Karpas-422 (cell line): ENCODE data around the gene GRID2. TPM values are rescaled to one million over a fixed set of nuclear protein-coding genes. Genes with fewer than 3 reads are reported as not detected.
A peak's percentile ranks its signal among the peaks of the same experiment; 100 is the strongest.

ENCODE experiments used
- DNase-seq: peaks from one replicate; pipeline ENCODE4 v3.0.0-alpha.2; 2015
- H2AFZ ChIP-seq: fragments of 200-600 bp; sonication (generic); 2 replicates; pipeline ENCODE4 v1.6.1; 2014; ENCODE audit warnings: antibody characterized with exemption, low read length, mixed read lengths
- H3K27ac ChIP-seq: fragments of 200-600 bp; sonication (generic); 2 replicates; pipeline ENCODE4 v1.5.1; 2014; ENCODE audit warnings: mild to moderate bottlenecking, low read length, moderate library complexity
- H3K27me3 ChIP-seq: fragments of 200-600 bp; sonication (generic); 2 replicates; pipeline ENCODE4 v1.6.1; 2014; ENCODE audit warnings: low read length, mixed read lengths
- H3K36me3 ChIP-seq: fragments of 200-600 bp; sonication (generic); 2 replicates; pipeline ENCODE4 v1.6.1; 2014; ENCODE audit warnings: low read length, mixed read lengths; ENCODE audit not compliant: insufficient read depth
- H3K4me1 ChIP-seq: fragments of 200-600 bp; sonication (generic); 2 replicates; pipeline ENCODE4 v1.6.1; 2014; ENCODE audit warnings: mild to moderate bottlenecking, low read length, mixed read lengths
- H3K4me2 ChIP-seq: fragments of 200-600 bp; sonication (generic); 2 replicates; pipeline ENCODE4 v1.6.1; 2014; ENCODE audit warnings: low read length, low read depth, mild to moderate bottlenecking; ENCODE audit not compliant: poor library complexity, severe bottlenecking
- H3K4me3 ChIP-seq: fragments of 200-600 bp; sonication (generic); 2 replicates; pipeline ENCODE4 v1.5.1; 2014; ENCODE audit warnings: mild to moderate bottlenecking, antibody characterized with exemption, low read length, mixed read lengths
- H3K79me2 ChIP-seq: fragments of 200-600 bp; sonication (generic); 2 replicates; pipeline ENCODE4 v1.6.1; 2014; ENCODE audit warnings: mild to moderate bottlenecking, low read length, mixed read lengths
- H3K9ac ChIP-seq: fragments of 200-600 bp; sonication (generic); 2 replicates; pipeline ENCODE4 v1.6.0; 2014; ENCODE audit warnings: low read length
- H3K9me2 ChIP-seq: fragments of 200-600 bp; sonication (generic), shearing (Covaris generic); replicated peaks from 2 replicates; pipeline ENCODE4 v1.6.0; 2014; ENCODE audit warnings: mild to moderate bottlenecking, low read length, moderate library complexity; ENCODE audit not compliant: insufficient read depth
- H3K9me3 ChIP-seq: fragments of 300-700, 200-600 bp; sonication (generic); 2 replicates; pipeline ENCODE4 v1.6.1; 2014; ENCODE audit warnings: low read length, mixed read lengths
- H4K20me1 ChIP-seq: fragments of 200-600 bp; sonication (generic); 2 replicates; pipeline ENCODE4 v1.6.1; 2014; ENCODE audit warnings: mild to moderate bottlenecking, antibody characterized with exemption, low read length, low read depth; ENCODE audit not compliant: insufficient read depth
- total RNA-seq: library from RNA; depleted of rRNA; stranded (reverse); fragments of >200 nt; shearing (Covaris generic); gene quantifications from 2 replicates; pipeline ENCODE4 v1.2.3, GENCODE V29; 2014; ENCODE audit warnings: low replicate concordance

Gene GRID2
- total RNA-seq, 1 experiment from 2014 or later = not detected

GRCh38 chr4:92520563-92520962 is 216.8 kb downstream of the GRID2 start:
- no peaks in the 10 kb centered on the region for H3K9me2 ChIP-seq
- H3K27ac ChIP-seq = no peak overlapping the region
- H3K27me3 ChIP-seq = no peaks in the 10 kb centered on the region
- no peaks in the 10 kb centered on the region for H4K20me1 ChIP-seq
- no peaks in the 10 kb centered on the region for H3K4me1 ChIP-seq
- H3K4me2 ChIP-seq = no peak overlapping the region
- no peaks in the 10 kb centered on the region for H3K36me3 ChIP-seq
- no peak overlapping the region for H3K9ac ChIP-seq
- no peak overlapping the region for H2AFZ ChIP-seq
- H3K79me2 ChIP-seq = no peaks in the 10 kb centered on the region
- H3K4me3 ChIP-seq = no peak overlapping the region
- H3K9me3 ChIP-seq = peaks cover 41% of the 10 kb centered on the region
- no peak for DNase-seq

DNA sequence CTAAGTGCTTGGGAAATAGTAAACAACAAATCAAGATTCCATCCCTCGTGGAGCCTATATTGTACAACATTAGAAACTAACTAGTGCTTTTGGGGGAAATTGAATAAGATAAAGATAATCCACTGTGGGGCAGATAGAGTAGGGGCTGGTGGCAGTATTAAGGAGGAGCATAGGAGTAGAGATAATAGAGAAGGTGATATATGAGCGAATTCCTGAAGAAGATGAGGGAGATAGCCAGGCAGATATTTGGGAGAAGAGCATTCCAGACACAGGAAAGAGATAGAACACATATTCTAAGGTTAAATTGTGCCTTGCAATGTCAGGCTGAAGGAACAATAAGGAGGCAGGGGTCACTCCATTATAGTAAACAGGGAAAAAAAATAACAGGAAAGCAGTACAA is 218.2 kb downstream of the GRID2 start:
- no peaks in the 10 kb centered on the region for H3K27me3 ChIP-seq
- H3K9me2 ChIP-seq = no peaks in the 10 kb centered on the region
- DNase-seq = no peak

DNA sequence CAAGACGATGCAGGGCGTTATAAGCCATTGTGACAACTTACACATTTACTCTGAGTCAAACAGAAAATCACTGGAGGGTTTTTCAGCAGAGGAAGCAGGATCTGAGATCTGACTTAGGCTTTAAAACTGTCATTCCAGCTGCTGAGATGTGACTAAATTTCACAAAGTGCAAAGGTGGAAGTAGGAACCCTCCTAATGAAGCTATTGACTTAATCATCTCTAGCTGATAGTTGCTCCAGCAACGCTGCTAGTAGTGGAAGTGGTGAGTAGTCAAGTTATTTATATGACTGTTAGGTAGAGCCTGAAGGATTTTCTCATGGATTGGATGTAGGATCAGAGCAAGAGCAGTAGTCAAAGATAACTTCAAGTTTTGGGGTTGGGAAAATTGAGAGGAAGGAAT is 218.6 kb downstream of the GRID2 start:
- Histone ChIP-seq H3K79me2 (no peaks in the 10 kb centered on the region), H3K4me2 (no peak overlapping the region), H3K9me2 (no peaks in the 10 kb centered on the region), H3K9me3 (peaks cover 41% of the 10 kb centered on the region), H3K4me1 (no peaks in the 10 kb centered on the region), H2AFZ (no peak overlapping the region), H3K9ac (no peak overlapping the region), H3K27ac (no peak overlapping the region), H3K4me3 (no peak overlapping the region), H3K27me3 (no peaks in the 10 kb centered on the region), H4K20me1 (no peaks in the 10 kb centered on the region), H3K36me3 (no peaks in the 10 kb centered on the region)
- DNase-seq = no peak

More for the DNA sequence above, 218.2 kb downstream of the GRID2 start:
- Histone ChIP-seq H3K36me3 (no peaks in the 10 kb centered on the region), H4K20me1 (no peaks in the 10 kb centered on the region), H3K79me2 (no peaks in the 10 kb centered on the region), H3K27ac (no peak overlapping the region), H3K9me3 (peaks cover 36% of the 10 kb centered on the region), H3K9ac (no peak overlapping the region), H3K4me3 (no peak overlapping the region), H3K4me1 (no peaks in the 10 kb centered on the region), H3K4me2 (no peak overlapping the region), H2AFZ (no peak overlapping the region)

- DNase-seq = no peak
- Histone ChIP-seq H3K4me2 (no peak overlapping the region), H3K4me3 (no peak overlapping the region), H3K9ac (no peak overlapping the region), H4K20me1 (no peaks in the 10 kb centered on the region), H2AFZ (no peak overlapping the region), H3K79me2 (no peaks in the 10 kb centered on the region), H3K36me3 (no peaks in the 10 kb centered on the region), H3K4me1 (no peaks in the 10 kb centered on the region), H3K27me3 (no peaks in the 10 kb centered on the region), H3K9me2 (no peaks in the 10 kb centered on the region), H3K9me3 (peaks cover 36% of the 10 kb centered on the region), H3K27ac (no peak overlapping the region)
These were observed 220.4 kb downstream of the GRID2 start for GRCh38 chr4:92524131-92524530.

- Histone ChIP-seq H3K4me3 (no peak overlapping the region), H3K9me2 (no peaks in the 10 kb centered on the region), H3K9me3 (peaks cover 26% of the 10 kb centered on the region), H3K4me2 (no peak overlapping the region), H3K36me3 (no peaks in the 10 kb centered on the region), H3K27ac (no peak overlapping the region), H3K27me3 (no peaks in the 10 kb centered on the region), H2AFZ (no peak overlapping the region), H3K9ac (no peak overlapping the region), H3K4me1 (no peaks in the 10 kb centered on the region), H3K79me2 (no peaks in the 10 kb centered on the region), H4K20me1 (no peaks in the 10 kb centered on the region)
- DNase-seq = no peak
These were observed 224.8 kb downstream of the GRID2 start for GRCh38 chr4:92528541-92528940.

GRCh38 chr4:92529510-92529909 is 225.7 kb downstream of the GRID2 start:
- Histone ChIP-seq H3K4me2 (no peak overlapping the region), H3K27me3 (no peaks in the 10 kb centered on the region), H3K36me3 (no peaks in the 10 kb centered on the region), H3K9ac (no peak overlapping the region), H3K9me3 (peaks cover 22% of the 10 kb centered on the region), H3K4me3 (no peak overlapping the region), H3K9me2 (no peaks in the 10 kb centered on the region), H3K79me2 (no peaks in the 10 kb centered on the region), H3K4me1 (no peaks in the 10 kb centered on the region), H2AFZ (no peak overlapping the region), H3K27ac (no peak overlapping the region), H4K20me1 (no peaks in the 10 kb centered on the region)
- DNase-seq = no peak

DNA sequence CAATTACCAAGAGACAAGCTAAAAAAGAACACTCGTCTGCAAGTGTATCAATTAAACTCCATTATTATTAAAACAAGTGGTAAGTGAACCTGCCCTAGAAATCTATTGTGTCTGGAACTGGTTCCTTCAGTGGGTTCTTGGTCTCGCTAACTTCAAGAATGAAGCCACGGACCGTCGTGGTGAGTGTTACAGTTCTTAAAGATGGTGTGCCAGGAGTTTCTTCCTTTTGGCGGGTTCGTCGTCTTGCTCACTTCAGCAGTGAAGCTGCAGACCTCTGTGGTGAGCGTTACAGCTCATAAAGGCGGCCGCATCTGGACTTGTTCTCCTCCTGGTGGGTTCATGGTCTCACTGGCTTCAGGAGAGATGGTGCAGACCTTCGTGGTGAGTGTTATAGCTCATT is 231.8 kb downstream of the GRID2 start:
- Histone ChIP-seq H2AFZ (peak overlapping the region; percentile 43; the same call in 1 of the 2 replicates), H3K4me3 (no peak overlapping the region), H3K4me2 (no peak overlapping the region), H3K79me2 (no peaks in the 10 kb centered on the region), H3K9me2 (no peaks in the 10 kb centered on the region), H3K9ac (no peak overlapping the region), H3K27me3 (no peaks in the 10 kb centered on the region), H3K9me3 (peaks cover 3% of the 10 kb centered on the region; the same call in 1 of the 2 replicates), H3K27ac (no peak overlapping the region), H3K36me3 (no peaks in the 10 kb centered on the region), H4K20me1 (no peaks in the 10 kb centered on the region), H3K4me1 (no peaks in the 10 kb centered on the region)
- DNase-seq = no peak

DNA sequence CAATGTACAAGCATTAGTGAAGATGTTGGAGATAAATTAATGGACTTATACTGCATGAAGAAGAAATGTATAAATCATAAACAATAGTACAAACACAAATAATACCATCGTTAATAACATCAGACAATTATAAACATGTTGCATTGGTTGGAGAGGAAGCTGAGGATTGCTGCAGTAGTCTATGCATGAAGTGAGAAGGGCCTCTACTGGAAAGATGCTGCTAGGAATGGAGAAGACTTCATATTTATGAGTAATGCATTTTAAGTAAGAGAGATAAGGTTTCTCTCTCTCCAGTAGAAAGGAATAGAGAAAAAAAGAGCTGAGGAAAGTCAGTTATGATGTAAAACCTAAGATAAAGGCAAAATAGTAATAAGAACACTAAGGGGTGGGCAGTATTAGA is 247.8 kb downstream of the GRID2 start:
- DNase-seq = no peak
- H3K9me2 ChIP-seq = no peaks in the 10 kb centered on the region
- H3K79me2 ChIP-seq = no peaks in the 10 kb centered on the region
- no peaks in the 10 kb centered on the region for H4K20me1 ChIP-seq
- H3K27me3 ChIP-seq = no peaks in the 10 kb centered on the region
- H3K27ac ChIP-seq = no peak overlapping the region
- no peak overlapping the region for H3K4me3 ChIP-seq
- peaks cover 32% of the 10 kb centered on the region; the same call in 1 of the 2 replicates for H3K9me3 ChIP-seq
- H3K9ac ChIP-seq = no peak overlapping the region
- no peaks in the 10 kb centered on the region for H3K4me1 ChIP-seq
- H3K4me2 ChIP-seq = no peak overlapping the region
- no peak overlapping the region for H2AFZ ChIP-seq
- H3K36me3 ChIP-seq = no peaks in the 10 kb centered on the region

DNA sequence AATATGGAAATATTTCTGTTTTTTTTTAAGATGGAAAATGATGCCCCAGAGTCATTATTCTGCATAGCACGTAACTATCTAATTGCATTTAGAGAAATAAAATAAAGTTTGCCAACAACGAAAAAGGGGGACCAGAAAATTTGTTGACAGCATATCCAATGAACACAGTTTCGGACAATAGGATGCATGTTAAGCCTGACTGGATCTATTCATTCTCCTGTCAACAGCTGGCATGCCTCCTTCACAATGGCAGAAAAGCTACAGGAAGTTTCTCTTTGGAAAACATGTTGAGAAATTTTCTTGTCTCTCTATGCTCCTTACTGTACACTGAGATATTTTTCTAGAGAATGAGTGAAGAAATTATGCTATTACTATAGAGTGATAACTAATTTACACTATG is 262.5 kb downstream of the GRID2 start:
- Histone ChIP-seq H3K4me1 (no peaks in the 10 kb centered on the region), H3K9me3 (peaks cover 20% of the 10 kb centered on the region), H2AFZ (no peak overlapping the region), H3K27me3 (no peaks in the 10 kb centered on the region), H3K4me3 (no peak overlapping the region), H3K9ac (no peak overlapping the region), H3K4me2 (no peak overlapping the region), H4K20me1 (no peaks in the 10 kb centered on the region), H3K79me2 (no peaks in the 10 kb centered on the region), H3K27ac (no peak overlapping the region), H3K36me3 (no peaks in the 10 kb centered on the region), H3K9me2 (no peaks in the 10 kb centered on the region)
- no peak for DNase-seq
